K562 (cell line): ENCODE data around the gene MCM9. TPM values are rescaled to one million over a fixed set of nuclear protein-coding genes. Genes with fewer than 3 reads are reported as not detected.

Experiments
- ATAC-seq: fragments of 200-7000 bp; cut with Tn5 transposase; 3 replicates; pipeline ENCODE4 v1.9.1; 2020; ENCODE audit warnings: moderate library complexity
- BruUV-seq: library from RNA; stranded (reverse); fragments of 400-500 nt; replicated peaks from 2 replicates; lab custom pipeline; 2021; lab: Mats Ljungman, UMichigan
- CTCF ChIA-PET: fragments of 300-600 bp; formaldehyde crosslinking; extraction: SDS; loops from one replicate; lab custom pipeline; 2021; ENCODE audit warnings: low intra/inter-chr PET ratio; lab: Yijun Ruan, JAX
- POLR2A ChIA-PET: fragments of 300-600, 350-650 bp; sonication (Branson Sonifier 250); formaldehyde crosslinking; extraction: SDS; loops from one replicate; lab custom pipeline; 2021; ENCODE audit warnings: antibody characterized with exemption, inconsistent platforms; lab: Yijun Ruan, JAX
- DNase-seq, 4 experiments: peaks; one replicate each; pipeline versions ENCODE4 v3.0.0 to v3.0.0-alpha.2; 2011 to 2018; ENCODE audit warnings: low spot score in 3 of 4, mixed read lengths in 3 of 4; ENCODE audit errors: extremely low read depth in 1 of 4
- FAIRE-seq: peaks from 2 replicates; lab custom pipeline; 2011; peaks lifted over from hg19 to GRCh38; lab: Jason Lieb, UNC
- H2AFZ ChIP-seq: 2 replicates; pipeline ENCODE4 v1.6.0; 2011; ENCODE audit warnings: low read depth, low read length, control low read depth, inconsistent platforms
- H3K27ac ChIP-seq: fragments of 200-600 bp; 3 replicates; pipeline ENCODE4 v1.8.0; 2011; ENCODE audit warnings: low read depth, mild to moderate bottlenecking, control low read depth, inconsistent platforms, low read length, moderate library complexity, mixed read lengths; ENCODE audit errors: extremely low read depth
- H3K27me3 ChIP-seq, 2 experiments: fragments of 300-600 bp in 1 of 2; 2 replicates in 1 of 2; 3 replicates in 1 of 2; pipeline versions ENCODE4 v1.6.0 to v1.8.0; 2011; ENCODE audit warnings: inconsistent platforms in 2 of 2, low read length in 2 of 2, mild to moderate bottlenecking in 1 of 2, mixed read lengths in 1 of 2, moderate library complexity in 1 of 2; ENCODE audit not compliant: control insufficient read depth in 2 of 2, insufficient read depth in 2 of 2
- H3K36me3 ChIP-seq: fragments of 300-600 bp; 3 replicates; pipeline ENCODE4 v1.8.0; 2011; ENCODE audit warnings: mild to moderate bottlenecking, low read length, inconsistent platforms; ENCODE audit not compliant: control insufficient read depth, insufficient read depth
- H3K4me1 ChIP-seq, 2 experiments: fragments of 200-600 bp in 1 of 2; replicated peaks in 1 of 2; 2 replicates in 1 of 2; 3 replicates in 1 of 2; pipeline versions ENCODE4 v1.5.1 to v1.8.0; 2011; ENCODE audit warnings: inconsistent platforms in 2 of 2, low read length in 2 of 2, mild to moderate bottlenecking in 1 of 2, mixed read lengths in 1 of 2, moderate library complexity in 1 of 2; ENCODE audit not compliant: control insufficient read depth in 2 of 2, insufficient read depth in 2 of 2
- H3K4me2 ChIP-seq: 2 replicates; pipeline ENCODE4 v1.6.1; 2011; ENCODE audit warnings: low read length, control low read depth, inconsistent platforms, mixed read lengths; ENCODE audit not compliant: insufficient read depth
- H3K4me3 ChIP-seq: fragments of 200-600 bp; sonication (generic), shearing (Covaris generic); 2 replicates; pipeline ENCODE4 v1.5.1; 2016; ENCODE audit warnings: control low read depth, inconsistent platforms
- H3K79me2 ChIP-seq: fragments of 200-600 bp; 3 replicates; pipeline ENCODE4 v1.8.0; 2011; ENCODE audit warnings: low read length, inconsistent platforms; ENCODE audit not compliant: control insufficient read depth, insufficient read depth
- H3K9ac ChIP-seq, 2 experiments: 2 replicates each; pipeline versions ENCODE4 v1.6.0 to v1.6.1; 2011; ENCODE audit warnings: low read depth in 2 of 2, low read length in 2 of 2, control low read depth in 1 of 2, inconsistent platforms in 1 of 2, mild to moderate bottlenecking in 1 of 2, mixed read lengths in 1 of 2; ENCODE audit not compliant: insufficient read depth in 1 of 2
- H3K9me1 ChIP-seq: one replicate; pipeline ENCODE4 v1.6.0; 2011; ENCODE audit warnings: inconsistent platforms, mild to moderate bottlenecking, low read length, moderate library complexity; ENCODE audit not compliant: control insufficient read depth, insufficient read depth
- H3K9me3 ChIP-seq: replicated peaks from 2 replicates; pipeline ENCODE4 v1.5.1; 2011; ENCODE audit warnings: low read depth, low read length, inconsistent platforms; ENCODE audit not compliant: control insufficient read depth, insufficient read depth
- H4K20me1 ChIP-seq: replicated peaks from 2 replicates; pipeline ENCODE4 v1.6.1; 2011; ENCODE audit warnings: low read length, inconsistent platforms, mixed read lengths; ENCODE audit not compliant: control insufficient read depth, insufficient read depth
- BRD9 ChIP-seq: fragments of 450-650 bp; IDR thresholded peaks from 2 replicates; pipeline ENCODE4 v1.6.1; 2018; ENCODE audit warnings: low read depth; ENCODE audit not compliant: partially characterized antibody
- NBN ChIP-seq: fragments of 450-650 bp; IDR thresholded peaks from 2 replicates; pipeline ENCODE4 v1.6.1; 2016; ENCODE audit warnings: low read depth, mild to moderate bottlenecking
- PHF21A ChIP-seq: fragments of 450-650 bp; IDR thresholded peaks from 2 replicates; pipeline ENCODE4 v1.6.1; 2017; ENCODE audit warnings: low read depth, borderline replicate concordance
- SETDB1 ChIP-seq: IDR thresholded peaks from one replicate; pipeline ENCODE4 v1.6.1; 2012; ENCODE audit warnings: low read length, control low read depth, inconsistent platforms
- SMAD2 ChIP-seq: fragments of 150-350 bp; IDR thresholded peaks from 2 replicates; pipeline ENCODE4 v1.6.1; 2014; ENCODE audit warnings: low read depth, mild to moderate bottlenecking, low read length
- SMARCE1 ChIP-seq: fragments of 450-650 bp; IDR thresholded peaks from 2 replicates; pipeline ENCODE4 v1.7.1; 2016; ENCODE audit warnings: mild to moderate bottlenecking
- YY1 ChIP-seq, 3 experiments: IDR thresholded peaks; 2 replicates each; pipeline ENCODE4 v1.6.1; 2011; ENCODE audit warnings: low read length in 2 of 3, mild to moderate bottlenecking in 2 of 3, moderate library complexity in 2 of 3, borderline replicate concordance in 1 of 3, control low read depth in 1 of 3, low read depth in 1 of 3; ENCODE audit not compliant: insufficient read depth in 3 of 3, insufficient replicate concordance in 2 of 3, control insufficient read depth in 1 of 3, insufficient read length in 1 of 3; ENCODE audit errors: extremely low read depth in 1 of 3
- ZFPM2 ChIP-seq: fragments of 250-450 bp; sonication (Bioruptor Pico); IDR thresholded peaks from 2 replicates; pipeline ENCODE4 v1.5.1; 2022; ENCODE audit warnings: mild to moderate bottlenecking
- ZNF121 ChIP-seq: sonication (generic); formaldehyde crosslinking; conservative IDR thresholded peaks from 2 replicates; pipeline ENCODE4 v1.8.0; 2022; ENCODE audit warnings: missing genetic modification reagents
- ZNF274 ChIP-seq: IDR thresholded peaks from 2 replicates; pipeline ENCODE4 v1.6.1; 2011; ENCODE audit warnings: low read depth, mild to moderate bottlenecking, low read length, moderate library complexity, borderline replicate concordance
- ZNF445 ChIP-seq: fragments of 250-450 bp; sonication (Bioruptor Pico); IDR thresholded peaks from 2 replicates; pipeline ENCODE4 v1.4.0; 2020; ENCODE audit warnings: low read depth, mild to moderate bottlenecking, moderate library complexity
- WGBS: fragments of 100-300 bp; shearing (Covaris generic); methylation state at CpG from one replicate; pipeline ENCODE4 v1.1.6; 2016; ENCODE audit warnings: low coverage, mixed read lengths; ENCODE audit not compliant: insufficient coverage; ENCODE audit errors: missing lambda C conversion rate; 5-methylcytosine and 5-hydroxymethylcytosine counted together
- in situ Hi-C: fragments of 300-500 bp; cut with MboI; formaldehyde crosslinking; loops from 4 replicates; pipeline ENCODE4 v1.15.0; 2018; ENCODE audit warnings: inconsistent platforms, mixed read lengths
- intact Hi-C: fragments of 100-400 bp; cut with micrococcal nuclease; formaldehyde crosslinking; loops from 2 replicates; pipeline ENCODE4 v1.14.2; 2022
- polyA plus RNA-seq, 8 experiments: library from polyadenylated mRNA; depleted of rRNA in 4 of 8; stranded (reverse) in 5 of 8; unstranded in 3 of 8; fragments of >200 nt; fragmentation: Nextera tagmentation in 2 of 8; fragmentation: Illumina TruSeq in 1 of 8; extraction: Ambion mirVana in 2 of 8; extraction: Trizol in 1 of 8; gene quantifications; 2 replicates each; pipeline versions ENCODE4 v1.2.1 to v1.2.3, GENCODE V29; 2011 to 2014; ENCODE audit warnings: inconsistent platforms in 1 of 8, missing spikeins in 1 of 8
- total RNA-seq, 7 experiments: library from RNA; depleted of rRNA in 6 of 7; stranded (reverse); fragments of >200 nt in 6 of 7; fragmentation: Illumina TruSeq in 2 of 7; extraction: Trizol in 2 of 7; gene quantifications; 2 replicates each; pipeline versions ENCODE4 v1.2.1 to v1.2.3, GENCODE V29; 2011 to 2021; ENCODE audit warnings: low replicate concordance in 1 of 7
- TF ChIP-seq, protein P1 (sequence below): fragments of 250-450 bp; sonication (Bioruptor Pico); IDR thresholded peaks from 2 replicates; pipeline ENCODE4 v1.8.0; 2022; ENCODE audit warnings: moderate library complexity, mild to moderate bottlenecking, inconsistent platforms
- TF ChIP-seq, protein P2 (sequence below): sonication (generic); formaldehyde crosslinking; IDR thresholded peaks from 2 replicates; pipeline ENCODE4 v1.8.1; 2023; ENCODE audit warnings: mild to moderate bottlenecking, missing genetic modification reagents, moderate library complexity

The MCM9 gene
- total and polyA plus RNA-seq, 9 of the 15 experiments (the other 6 are each of a cell fraction or from before 2014, with no cell fraction given): 4.8 to 16.7 (median 11.6) TPM

DNA sequence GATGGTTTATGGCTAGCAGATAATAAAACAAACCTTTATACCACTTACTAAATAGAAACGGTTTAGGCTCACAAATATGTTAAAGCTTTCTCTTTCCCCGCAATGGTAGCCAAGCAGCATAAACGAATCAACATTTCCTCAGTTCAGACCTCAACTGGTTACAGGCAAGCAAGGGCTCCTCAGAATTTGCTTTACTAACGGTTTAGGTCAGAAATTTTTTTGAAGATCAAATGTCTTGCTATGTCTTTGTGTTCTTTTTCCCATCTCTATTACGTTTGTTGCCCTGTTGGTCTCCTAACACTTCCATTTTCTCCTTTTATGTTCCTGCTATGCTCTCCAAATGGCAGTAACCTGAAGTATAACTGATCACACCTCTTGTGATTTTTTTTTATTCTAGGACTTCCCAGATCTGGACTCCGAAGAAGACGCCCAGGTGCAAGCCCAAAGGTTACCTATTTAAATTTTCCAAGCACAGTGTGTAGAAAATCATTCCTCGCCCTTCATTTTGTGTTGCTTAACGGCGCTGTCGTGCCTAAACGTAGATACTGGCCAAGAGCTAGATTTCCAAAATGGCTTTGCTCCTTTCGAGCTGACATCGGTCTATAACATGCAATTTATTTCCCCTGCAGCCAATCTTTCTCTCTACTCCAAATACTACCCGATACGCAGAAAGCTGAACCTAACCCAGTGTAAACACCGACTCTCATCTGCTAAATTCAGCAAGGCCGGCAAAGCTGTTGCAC, 41.7 kb downstream of the MCM9 start:
- TSS peak; percentile 53 for BruUV-seq
- DNase-seq (peak; percentile 16 to 70 (median 25)), ATAC-seq (peak; percentile 12), FAIRE-seq (peak; percentile 49)
- peak overlapping the region; percentile 61 to 91; a peak in 3 of 4 replicates for H3K9ac ChIP-seq
- H4K20me1 ChIP-seq: no peaks in the 10 kb centered on the region
- peak overlapping the region; percentile 97 for H2AFZ ChIP-seq
- no peaks in the 10 kb centered on the region for H3K9me1 ChIP-seq
- peak overlapping the region; percentile 92 for H3K27ac ChIP-seq
- H3K9me3 ChIP-seq: no peaks in the 10 kb centered on the region
- no peaks in the 10 kb centered on the region for H3K27me3 ChIP-seq
- peaks cover 12% of the 10 kb centered on the region; the same call in 2 of the 3 replicates for H3K36me3 ChIP-seq
- intact Hi-C loops: loop anchor here (2.0 to 10.0 kb wide), 5 partner anchors 91 to 454 kb away; partner anchors contain the start of genes CEP85L, FAM184A and MAN1A1
- POLR2A ChIA-PET: interaction anchor here (0.5 to 4.0 kb wide), 12 partner anchors 9 to 631 kb away, joined by 3 to 24 read pairs (median 3); partner anchors contain the start of gene MCM9
- peaks cover 16 to 35% of the 10 kb centered on the region in 2 experiments for H3K4me1 ChIP-seq
- under 1% methylated on average over 18 of the region's 18 CpGs for WGBS
- H3K79me2 ChIP-seq: peaks cover 76% of the 10 kb centered on the region
- H3K4me3 ChIP-seq: peak overlapping the region; percentile 72
- CTCF ChIA-PET: interaction anchor here (0.7 kb wide), 1 partner anchor 297 kb away, joined by 3 read pairs; no protein-coding TSS in a partner anchor
- in situ Hi-C loops: no loop called here
- peak overlapping the region; percentile 91 for H3K4me2 ChIP-seq
- TF ChIP-seq ZNF445 (CRISPR knock-in tag) (no peak), NBN (peak; percentile 91), SMARCE1 (0 out of 2 replicates have a peak, but pooled peaks have one; percentile 41), PHF21A (no peak), SETDB1 (no peak), BRD9 (peak; percentile 28), ZNF121 (no peak), YY1 (IDR thresholded peaks at IDR 0.05; ENCODE audit: borderline replicate concordance in 1 of 3, control insufficient read depth in 1 of 3, extremely low read depth in 1 of 3, insufficient read depth in 3 of 3, insufficient read length in 1 of 3, insufficient replicate concordance in 2 of 3, low read depth in 1 of 3, low read length in 2 of 3) (peak; percentile 43 to 93 (median 49)), ZNF274 (no peak), ZFPM2 (CRISPR knock-in tag) (no peak), SMAD2 (no peak)
- TF ChIP-seq, protein P1, sequence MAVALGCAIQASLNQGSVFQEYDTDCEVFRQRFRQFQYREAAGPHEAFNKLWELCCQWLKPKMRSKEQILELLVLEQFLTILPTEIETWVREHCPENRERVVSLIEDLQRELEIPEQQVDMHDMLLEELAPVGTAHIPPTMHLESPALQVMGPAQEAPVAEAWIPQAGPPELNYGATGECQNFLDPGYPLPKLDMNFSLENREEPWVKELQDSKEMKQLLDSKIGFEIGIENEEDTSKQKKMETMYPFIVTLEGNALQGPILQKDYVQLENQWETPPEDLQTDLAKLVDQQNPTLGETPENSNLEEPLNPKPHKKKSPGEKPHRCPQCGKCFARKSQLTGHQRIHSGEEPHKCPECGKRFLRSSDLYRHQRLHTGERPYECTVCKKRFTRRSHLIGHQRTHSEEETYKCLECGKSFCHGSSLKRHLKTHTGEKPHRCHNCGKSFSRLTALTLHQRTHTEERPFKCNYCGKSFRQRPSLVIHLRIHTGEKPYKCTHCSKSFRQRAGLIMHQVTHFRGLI: 0 out of 2 replicates have a peak, but pooled peaks have one; percentile 68
- TF ChIP-seq, protein P2, sequence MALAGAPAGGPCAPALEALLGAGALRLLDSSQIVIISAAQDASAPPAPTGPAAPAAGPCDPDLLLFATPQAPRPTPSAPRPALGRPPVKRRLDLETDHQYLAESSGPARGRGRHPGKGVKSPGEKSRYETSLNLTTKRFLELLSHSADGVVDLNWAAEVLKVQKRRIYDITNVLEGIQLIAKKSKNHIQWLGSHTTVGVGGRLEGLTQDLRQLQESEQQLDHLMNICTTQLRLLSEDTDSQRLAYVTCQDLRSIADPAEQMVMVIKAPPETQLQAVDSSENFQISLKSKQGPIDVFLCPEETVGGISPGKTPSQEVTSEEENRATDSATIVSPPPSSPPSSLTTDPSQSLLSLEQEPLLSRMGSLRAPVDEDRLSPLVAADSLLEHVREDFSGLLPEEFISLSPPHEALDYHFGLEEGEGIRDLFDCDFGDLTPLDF: no peak
